HG02588 (cell line): ENCODE measurements around the gene GALNT14.
"Not testable (repeated sequence)": the region's sequence is repeated elsewhere in the genome, so short reads cannot be mapped to it uniquely, and the experiment has no call there.

ENCODE experiments used
- ATAC-seq: cut with Tn5 transposase; IDR thresholded peaks from one replicate; pipeline ENCODE4 v1.9.1; 2021; ENCODE audit warnings: mild to moderate bottlenecking, moderate library complexity; ENCODE audit not compliant: unreplicated experiment

Gene GALNT14

GRCh38 chr2:30910686-30911085, 227.6 kb downstream of the GALNT14 start:
- no peak for ATAC-seq

DNA sequence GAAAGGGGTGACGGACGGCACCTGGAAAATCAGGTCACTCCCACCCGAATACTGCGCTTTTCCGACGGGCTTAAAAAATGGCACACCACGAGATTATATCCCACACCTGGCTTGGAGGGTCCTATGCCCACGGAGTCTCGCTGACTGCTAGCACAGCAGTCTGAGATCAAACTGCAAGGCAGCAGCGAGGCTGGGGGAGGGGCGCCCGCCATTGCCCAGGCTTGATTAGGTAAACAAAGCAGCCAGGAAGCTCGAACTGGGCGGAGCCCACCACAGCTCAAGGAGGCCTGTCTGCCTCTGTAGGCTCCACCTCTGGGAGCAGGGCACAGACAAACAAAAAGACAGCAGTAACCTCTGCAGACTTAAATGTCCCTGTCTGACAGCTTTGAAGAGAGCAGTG, 233.8 kb downstream of the GALNT14 start:
- ATAC-seq = not testable (repeated sequence)

GRCh38 chr2:30903326-30903725, 234.9 kb downstream of the GALNT14 start:
- no peak for ATAC-seq

GRCh38 chr2:30900381-30900780, 237.9 kb downstream of the GALNT14 start:
- no peak for ATAC-seq

DNA sequence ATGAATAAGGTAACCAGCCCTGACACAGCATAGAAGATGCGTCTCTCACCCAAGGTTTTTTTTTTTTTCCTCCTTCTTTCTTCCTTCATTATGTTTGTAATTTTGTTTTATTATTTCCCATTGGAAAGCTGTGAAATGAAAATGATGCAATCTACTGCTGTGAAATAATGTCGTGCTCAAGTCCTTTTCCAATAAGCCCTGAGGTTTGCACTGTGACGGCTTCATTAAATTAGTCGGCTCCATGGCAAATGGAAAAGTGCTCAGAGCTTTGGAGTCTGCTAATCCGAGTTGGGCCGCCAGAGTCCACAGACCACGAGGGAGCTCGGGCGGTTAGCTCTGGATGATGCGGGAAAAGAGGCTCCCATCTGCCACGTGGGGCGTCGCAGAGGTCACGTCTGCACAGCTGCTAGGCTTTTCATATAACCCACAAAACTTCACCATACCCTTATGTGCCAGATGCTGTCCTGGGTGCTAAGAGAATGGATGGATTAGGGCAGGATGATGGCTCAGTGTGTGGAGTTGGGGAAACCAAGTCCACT, 238.7 kb downstream of the GALNT14 start:
- ATAC-seq = no peak

GRCh38 chr2:30897539-30897938, 240.7 kb downstream of the GALNT14 start:
- no peak for ATAC-seq

- no peak for ATAC-seq
These were observed 243.6 kb downstream of the GALNT14 start for GRCh38 chr2:30894498-30895119.

- no peak for ATAC-seq
These were observed 249.3 kb downstream of the GALNT14 start for GRCh38 chr2:30888852-30889409.

- ATAC-seq = no peak
These were observed 252.2 kb downstream of the GALNT14 start for GRCh38 chr2:30886080-30886479.

DNA sequence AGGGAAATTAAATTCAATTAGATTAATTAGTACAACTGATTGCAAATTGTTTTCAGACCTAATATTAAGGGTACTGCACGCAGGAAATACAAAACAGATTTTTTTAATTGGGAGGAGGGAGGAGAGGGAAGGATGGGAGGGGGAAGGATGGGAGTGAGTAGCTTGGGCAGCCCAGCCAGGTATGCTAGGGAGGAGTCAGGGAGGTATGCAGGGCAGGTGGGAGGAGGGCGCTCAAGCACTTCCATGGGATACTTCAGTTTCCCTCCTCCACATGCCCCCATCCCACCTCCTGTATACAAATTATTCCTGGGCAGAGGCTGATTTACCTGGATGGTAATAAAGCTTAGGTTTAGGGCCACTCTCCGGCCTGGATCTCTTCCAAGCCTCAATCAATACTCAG, 254.4 kb downstream of the GALNT14 start:
- ATAC-seq = no peak

DNA sequence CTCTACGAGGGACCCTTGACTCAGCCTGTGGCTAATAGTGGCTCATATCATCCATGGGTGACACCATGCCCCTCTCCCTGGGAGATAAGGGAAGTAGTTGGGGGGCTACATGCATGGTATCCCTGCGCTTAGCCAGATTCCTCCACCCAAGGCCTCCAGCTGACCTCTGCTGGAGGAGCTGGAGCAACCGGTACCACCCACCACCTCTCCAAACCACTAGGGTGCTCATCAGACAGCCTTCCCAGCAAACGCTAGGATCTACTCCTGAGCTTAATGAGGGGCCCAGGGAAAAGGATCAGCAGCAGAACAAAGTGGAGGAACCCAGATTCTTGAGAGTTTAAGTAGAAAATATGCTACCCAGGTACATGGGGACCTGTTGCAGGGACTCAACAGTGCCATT, 255.1 kb downstream of the GALNT14 start:
- ATAC-seq = no peak

- no peak for ATAC-seq
These were observed 257.7 kb downstream of the GALNT14 start for GRCh38 chr2:30880516-30880915.

GRCh38 chr2:30877833-30878232, 260.4 kb downstream of the GALNT14 start:
- no peak for ATAC-seq

DNA sequence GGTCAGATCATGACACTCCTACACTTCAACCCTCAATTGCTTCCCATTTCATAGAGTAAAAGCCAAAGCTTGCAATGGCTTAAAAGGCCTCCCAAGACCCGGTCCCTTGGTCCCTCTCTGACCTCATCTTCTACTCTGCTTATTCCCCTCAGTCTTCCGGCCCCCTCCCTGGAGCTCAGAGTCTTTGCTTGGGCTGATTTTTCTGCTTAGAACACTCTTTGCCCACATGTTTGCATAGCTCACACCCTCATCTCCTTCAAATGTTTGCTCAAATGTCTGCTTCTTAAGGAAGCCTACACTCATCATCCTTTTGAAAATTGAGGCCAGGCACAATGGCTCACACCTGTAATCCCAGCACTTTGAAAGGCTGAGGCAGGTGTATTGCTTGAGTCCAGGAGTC, 265.4 kb downstream of the GALNT14 start:
- no peak for ATAC-seq

DNA sequence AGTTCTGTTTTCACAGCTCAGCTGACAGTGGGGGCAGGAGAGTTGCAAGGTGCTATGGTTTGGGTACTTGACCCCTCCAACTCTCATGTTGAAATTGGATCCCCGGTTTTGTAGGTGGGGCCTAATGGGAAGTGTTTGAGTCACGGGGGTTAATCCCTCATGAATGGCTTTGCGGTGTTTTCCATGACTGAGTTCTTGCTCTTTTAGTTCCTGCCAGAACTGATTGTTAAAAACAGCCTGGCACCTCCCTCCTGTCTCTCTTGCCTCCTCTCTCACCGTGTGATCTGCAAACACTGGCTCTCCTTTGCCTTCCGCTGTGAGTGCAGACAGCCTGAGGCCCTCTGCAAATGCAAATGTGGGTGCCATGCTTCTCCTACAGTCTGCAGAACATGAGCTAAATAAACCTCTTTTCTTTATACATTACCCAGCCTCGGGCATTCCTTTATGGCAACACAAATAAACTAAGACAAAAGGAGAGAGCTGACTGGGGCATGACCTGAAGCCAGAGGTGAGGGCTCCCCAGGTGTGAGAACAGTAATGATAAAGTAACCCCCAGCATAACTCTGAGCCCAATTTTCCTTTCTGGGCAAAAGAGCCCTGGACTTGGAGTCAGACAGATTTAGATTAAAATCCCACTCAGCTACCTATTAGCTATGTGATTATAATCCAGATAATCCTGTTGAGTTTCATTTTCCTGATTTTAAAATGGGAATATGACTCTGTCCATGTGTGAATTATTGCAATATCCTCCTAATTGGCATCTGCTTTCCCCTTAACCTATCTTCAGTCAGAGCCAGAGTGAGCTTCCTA, 266.1 kb downstream of the GALNT14 start:
- no peak for ATAC-seq

- ATAC-seq = no peak
These were observed 266.8 kb downstream of the GALNT14 start for GRCh38 chr2:30871440-30871839.

DNA sequence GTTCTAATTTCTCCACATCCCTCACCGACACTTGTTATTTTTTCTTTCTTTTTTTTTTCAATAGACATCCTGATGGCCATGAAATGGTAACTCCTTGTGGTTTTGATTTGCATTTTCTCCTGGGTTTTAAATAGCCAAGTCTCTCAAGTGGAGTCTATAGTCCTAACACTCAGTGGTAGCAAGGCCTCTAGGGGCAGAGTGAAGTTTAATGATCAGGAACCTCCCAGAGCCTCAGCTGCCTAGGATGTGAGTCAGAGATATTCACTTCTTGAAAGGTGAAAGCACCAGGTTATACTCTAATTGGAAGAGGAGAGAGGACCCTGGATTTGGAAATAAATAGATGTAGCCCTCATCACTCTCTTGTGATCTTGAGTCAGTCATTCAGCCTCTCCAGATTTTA, 268.3 kb downstream of the GALNT14 start:
- ATAC-seq = no peak

DNA sequence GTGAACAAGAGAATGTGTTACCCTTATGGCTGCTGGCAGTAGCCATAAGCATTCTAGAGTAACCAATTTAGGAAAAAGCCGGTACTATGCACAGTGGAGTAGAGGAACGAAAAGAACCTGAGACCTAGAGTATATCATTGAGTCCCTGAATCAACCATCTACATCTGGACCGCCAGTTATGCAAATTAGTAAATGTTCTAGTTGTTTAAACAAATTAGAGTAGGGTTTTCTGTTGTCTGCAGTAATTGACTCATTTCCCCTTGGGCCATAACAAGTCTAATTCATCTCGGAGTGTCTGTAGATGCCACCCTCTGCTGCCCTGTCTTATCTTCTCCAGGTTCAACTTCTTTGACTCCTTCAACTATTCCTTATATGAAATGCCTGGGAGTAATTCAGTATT, 270.9 kb downstream of the GALNT14 start:
- no peak for ATAC-seq

GRCh38 chr2:30866974-30867373, 271.3 kb downstream of the GALNT14 start:
- no peak for ATAC-seq

DNA sequence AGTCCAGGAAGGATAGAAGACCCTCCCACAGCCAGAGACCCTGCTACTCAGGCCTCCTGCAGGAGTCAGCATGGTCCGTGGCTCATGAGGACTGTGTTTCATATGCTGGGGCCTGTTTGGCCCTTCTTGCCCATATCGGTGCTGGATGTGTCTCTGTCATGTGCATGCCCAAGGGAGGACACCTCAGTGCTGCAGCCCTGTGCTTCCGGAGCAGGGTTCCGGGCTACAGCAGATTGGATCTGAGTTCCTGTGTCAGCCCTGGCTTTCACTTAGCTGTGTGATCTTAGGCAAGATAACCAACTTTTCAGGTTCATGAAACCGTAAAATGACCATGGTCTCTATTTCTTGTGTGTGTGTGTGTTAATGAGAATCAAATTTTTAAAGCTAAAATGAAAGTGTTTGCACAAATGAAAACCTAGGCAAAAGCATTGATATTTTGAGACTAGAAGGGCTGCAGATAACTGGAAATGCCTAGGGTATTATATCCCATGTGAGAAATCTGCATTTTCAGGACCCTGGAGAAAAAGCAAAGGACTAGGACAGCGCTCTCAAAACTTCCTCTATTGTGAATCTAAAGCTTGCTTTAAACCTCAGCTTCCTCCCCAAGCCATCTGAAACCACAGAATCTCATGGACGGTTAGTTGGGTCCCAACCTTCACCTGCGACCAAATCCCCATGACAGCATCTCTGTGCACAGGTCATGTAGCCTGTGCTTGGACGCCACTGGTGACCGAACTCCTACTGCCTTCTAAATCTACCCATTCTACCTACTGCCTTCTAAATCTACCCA, 272.2 kb downstream of the GALNT14 start:
- no peak for ATAC-seq

- ATAC-seq = no peak
These were observed 273.0 kb downstream of the GALNT14 start for GRCh38 chr2:30865243-30865642.
